RWPE1 (cell line): ENCODE measurements around the gene METTL25.

Experiments used
- CTCF ChIA-PET: fragments of 350-600 bp; sonication (Branson Sonifier 250); formaldehyde crosslinking; extraction: SDS; loops from one replicate; lab custom pipeline; 2021; lab: Yijun Ruan, JAX
- POLR2A ChIA-PET: fragments of 400-600 bp; formaldehyde crosslinking; extraction: SDS; loops from one replicate; lab custom pipeline; 2020; ENCODE audit warnings: antibody characterized with exemption; ENCODE audit not compliant: low non-redundant PET; lab: Yijun Ruan, JAX
- DNase-seq: peaks from one replicate; pipeline ENCODE4 v3.0.0; 2012; ENCODE audit warnings: low spot score
- H3K27ac ChIP-seq: fragments of 450-650 bp; 2 replicates; pipeline ENCODE4 v1.5.1; 2017
- CTCF ChIP-seq: fragments of 450-650 bp; conservative IDR thresholded peaks from 2 replicates; pipeline ENCODE4 v1.5.1; 2017; ENCODE audit warnings: low read depth, mild to moderate bottlenecking

METTL25 gene

DNA sequence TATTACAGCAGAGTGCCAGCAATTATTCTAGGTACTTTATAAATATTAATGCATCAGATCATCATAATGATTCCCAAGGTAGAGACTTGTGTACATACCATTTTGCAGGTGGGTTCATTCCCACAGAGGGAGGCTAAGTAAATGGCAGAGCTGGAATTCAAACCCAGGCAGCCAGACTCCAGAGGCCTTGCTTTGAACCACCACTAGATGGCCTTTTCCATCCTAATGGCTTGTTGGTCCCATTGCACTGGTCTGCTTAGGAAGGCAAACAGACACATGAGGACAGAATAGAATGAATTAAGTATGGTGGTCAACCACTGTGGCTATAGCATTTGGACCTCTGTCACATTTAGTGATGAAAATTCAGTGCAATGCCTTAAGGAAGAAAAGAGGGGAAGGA lies 158.7 kb downstream of the METTL25 start:
- DNase-seq = no peak
- no peak; the same call in 1 of the 2 replicates for TF ChIP-seq CTCF
- ChIA-PET POLR2A (no interaction called here), CTCF (interaction anchor here (0.6 kb wide), 1 partner anchor 109 kb away, joined by 3 read pairs; no protein-coding TSS in a partner anchor)
- H3K27ac ChIP-seq = no peak overlapping the region

DNA sequence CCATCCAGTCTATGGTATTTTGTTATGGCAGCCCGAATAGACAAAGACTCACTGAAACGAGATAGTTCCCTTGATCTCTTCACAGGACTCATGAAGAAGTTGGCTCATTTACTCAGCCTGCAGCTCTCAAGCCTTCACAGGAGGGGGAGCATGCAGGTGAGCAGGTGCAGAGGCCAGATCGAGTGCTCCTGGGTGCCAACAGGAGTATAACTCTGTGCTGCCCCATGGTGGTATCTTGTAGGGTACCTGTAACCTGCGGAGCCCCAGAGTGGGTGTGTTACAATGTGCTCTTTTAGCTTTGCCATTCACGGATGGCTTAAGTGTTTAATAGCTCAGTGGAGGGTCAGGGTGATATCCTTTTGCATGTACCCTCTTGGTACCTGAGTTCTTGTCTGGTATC lies 159.5 kb downstream of the METTL25 start:
- ChIA-PET CTCF (no interaction called here), POLR2A (no interaction called here)
- no peak for TF ChIP-seq CTCF

DNA sequence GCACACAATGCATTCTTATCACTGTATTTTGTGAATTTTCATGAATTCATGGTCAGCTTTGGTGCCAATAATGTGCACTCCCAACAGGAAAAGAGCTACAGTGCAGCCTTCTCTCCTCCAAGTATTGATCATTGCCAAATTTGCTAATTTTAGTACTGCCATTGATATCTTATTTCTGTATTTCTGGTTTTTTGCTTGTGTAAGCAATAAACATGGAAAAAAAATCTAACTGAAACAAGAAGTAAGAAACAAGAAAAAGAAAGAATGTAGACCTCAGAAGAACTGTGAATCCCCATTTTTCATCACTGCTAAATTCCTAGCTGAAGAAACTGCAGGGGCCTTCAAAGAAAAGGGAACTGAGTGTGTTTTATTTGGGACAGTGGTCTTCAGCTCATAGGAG lies 161.2 kb downstream of the METTL25 start:
- no peak overlapping the region for H3K27ac ChIP-seq
- CTCF ChIA-PET = interaction anchor here (0.6 kb wide), 1 partner anchor 955 kb away, joined by 3 read pairs; no protein-coding TSS in a partner anchor
- POLR2A ChIA-PET = no interaction called here
- no peak for DNase-seq
- no peak for TF ChIP-seq CTCF

More for the DNA sequence above, 159.5 kb downstream of the METTL25 start:
- no peak overlapping the region for H3K27ac ChIP-seq
- DNase-seq = no peak

DNA sequence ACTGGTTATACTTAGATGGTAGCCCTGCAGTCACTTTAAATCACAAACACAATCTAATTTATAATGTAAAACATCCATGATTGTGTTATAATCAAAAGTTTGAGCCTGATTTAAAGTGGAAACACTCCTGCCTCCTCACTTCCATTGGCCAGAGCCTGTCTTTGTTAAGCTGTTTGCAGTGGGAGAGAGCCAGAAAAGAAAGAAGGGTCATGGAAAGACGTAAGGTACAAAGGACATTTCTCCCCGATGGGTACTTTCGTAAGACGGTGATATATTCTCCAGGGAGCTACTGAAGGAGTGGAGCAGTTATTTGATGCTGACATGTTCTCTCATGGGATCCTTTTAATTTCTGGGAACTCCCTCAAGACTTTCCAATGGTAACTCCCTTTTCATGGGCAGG lies 164.0 kb downstream of the METTL25 start:
- TF ChIP-seq CTCF = no peak
- no peak overlapping the region for H3K27ac ChIP-seq
- ChIA-PET CTCF (interaction anchor here (0.6 kb wide), 1 partner anchor 1986 kb away, joined by 4 read pairs; no protein-coding TSS in a partner anchor), POLR2A (no interaction called here)
- no peak for DNase-seq

DNA sequence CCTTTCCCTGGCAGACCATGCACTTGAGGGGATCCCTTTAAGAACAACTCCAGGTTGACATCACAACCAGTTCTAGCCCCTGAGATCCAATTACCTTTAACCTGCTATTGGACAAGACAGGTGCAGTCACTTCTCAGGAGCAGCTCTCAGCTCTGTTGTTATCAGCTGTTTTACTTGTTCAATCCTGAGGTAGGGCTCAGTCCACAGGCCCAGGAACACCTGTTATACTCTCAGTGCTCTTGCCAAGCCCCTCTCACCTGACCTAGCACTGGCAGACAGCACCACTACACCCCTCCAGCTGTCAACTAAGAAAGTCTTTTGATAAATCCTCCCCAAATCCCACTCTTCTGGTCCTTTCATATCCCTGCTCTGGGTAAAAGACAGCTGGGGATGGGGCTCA lies 164.4 kb downstream of the METTL25 start:
- POLR2A ChIA-PET = no interaction called here
- CTCF ChIA-PET = interaction anchor here (0.6 to 0.7 kb wide), 2 partner anchors 1875 to 1985 kb away, joined by 4 read pairs; no protein-coding TSS in a partner anchor
- no peak for TF ChIP-seq CTCF
- DNase-seq = no peak
- no peak overlapping the region for H3K27ac ChIP-seq

- no peak overlapping the region for H3K27ac ChIP-seq
- POLR2A ChIA-PET = no interaction called here
- DNase-seq = no peak
- TF ChIP-seq CTCF = no peak
- CTCF ChIA-PET = no interaction called here
These were observed 165.7 kb downstream of the METTL25 start for GRCh38 chr12:82523996-82524395.

- no peak for DNase-seq
- CTCF ChIA-PET = no interaction called here
- no peak for TF ChIP-seq CTCF
- no peak overlapping the region for H3K27ac ChIP-seq
- POLR2A ChIA-PET = no interaction called here
These were observed 166.3 kb downstream of the METTL25 start for GRCh38 chr12:82524641-82525040.
